ENCODE data around the gene HINT2.

HINT2 gene

DNA sequence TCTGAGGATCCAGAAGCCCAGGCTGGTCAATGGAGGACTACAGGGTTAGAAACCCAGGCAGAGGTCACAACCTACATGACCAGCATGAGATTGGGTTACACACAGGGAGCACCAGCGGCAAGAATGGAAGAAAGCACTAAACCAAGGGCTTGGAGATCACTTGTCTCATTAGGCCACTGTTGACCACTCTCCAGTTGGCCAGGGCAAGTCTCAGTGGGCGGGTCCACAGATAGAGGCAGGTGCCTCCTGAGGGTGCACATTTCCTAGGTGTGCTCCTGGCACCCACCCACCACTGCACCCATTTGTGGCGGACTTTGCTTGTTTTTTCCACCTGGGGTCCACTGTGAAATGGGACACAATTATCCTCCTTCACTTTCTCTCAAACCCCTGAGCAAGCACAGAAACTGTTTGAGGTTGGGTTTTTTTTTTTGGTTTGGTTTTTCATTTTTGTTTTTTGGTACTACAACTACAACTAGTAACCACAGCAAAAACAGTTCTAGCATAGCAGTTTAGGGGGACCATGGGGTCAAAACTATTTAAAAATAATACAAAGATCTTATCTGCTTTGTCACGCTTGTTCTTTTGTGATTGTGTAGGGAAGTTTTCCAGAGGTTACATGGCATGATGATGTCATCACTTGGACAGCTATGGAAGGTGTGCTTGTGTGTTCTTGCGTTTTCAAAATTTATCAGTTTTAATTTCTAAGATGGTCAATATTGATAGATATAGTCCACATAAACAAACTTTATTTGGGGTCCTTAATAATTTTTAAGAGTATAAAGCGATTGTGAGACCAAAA is 17.3 kb downstream of the HINT2 start:
- Histone ChIP-seq H3K9me2 (replicated peaks; ENCODE audit: low read depth, low read length) (no peaks in the 10 kb centered on the region), H3F3A (ENCODE audit: low read depth) (no peaks in the 10 kb centered on the region), H4K20me1 (ENCODE audit: insufficient read depth, low read length, poor library complexity, severe bottlenecking) (no peaks in the 10 kb centered on the region), H3K9ac (ENCODE audit: low read depth, low read length, poor library complexity, severe bottlenecking) (no peak overlapping the region), H3K36me3 (ENCODE audit: insufficient read depth, low read length) (peaks cover 12% of the 10 kb centered on the region; the same call in 1 of the 2 replicates), H3K4me3 (ENCODE audit: low read length, poor library complexity, severe bottlenecking) (no peak overlapping the region), H3K9me3 (ENCODE audit: insufficient read depth, low read depth, low read length) (no peaks in the 10 kb centered on the region), H2AFZ (ENCODE audit: low read length) (no peak overlapping the region), H3K4me2 (ENCODE audit: low read depth, low read length, poor library complexity, severe bottlenecking) (no peak overlapping the region), H3K27me3 (ENCODE audit: insufficient read depth, low read length, poor library complexity, severe bottlenecking) (no peaks in the 10 kb centered on the region), H3K4me1 (ENCODE audit: insufficient read depth, low read length, poor library complexity, severe bottlenecking) (peaks cover 16% of the 10 kb centered on the region), H3K79me2 (ENCODE audit: insufficient read depth, low read length) (no peaks in the 10 kb centered on the region)
- TF ChIP-seq, protein P1, sequence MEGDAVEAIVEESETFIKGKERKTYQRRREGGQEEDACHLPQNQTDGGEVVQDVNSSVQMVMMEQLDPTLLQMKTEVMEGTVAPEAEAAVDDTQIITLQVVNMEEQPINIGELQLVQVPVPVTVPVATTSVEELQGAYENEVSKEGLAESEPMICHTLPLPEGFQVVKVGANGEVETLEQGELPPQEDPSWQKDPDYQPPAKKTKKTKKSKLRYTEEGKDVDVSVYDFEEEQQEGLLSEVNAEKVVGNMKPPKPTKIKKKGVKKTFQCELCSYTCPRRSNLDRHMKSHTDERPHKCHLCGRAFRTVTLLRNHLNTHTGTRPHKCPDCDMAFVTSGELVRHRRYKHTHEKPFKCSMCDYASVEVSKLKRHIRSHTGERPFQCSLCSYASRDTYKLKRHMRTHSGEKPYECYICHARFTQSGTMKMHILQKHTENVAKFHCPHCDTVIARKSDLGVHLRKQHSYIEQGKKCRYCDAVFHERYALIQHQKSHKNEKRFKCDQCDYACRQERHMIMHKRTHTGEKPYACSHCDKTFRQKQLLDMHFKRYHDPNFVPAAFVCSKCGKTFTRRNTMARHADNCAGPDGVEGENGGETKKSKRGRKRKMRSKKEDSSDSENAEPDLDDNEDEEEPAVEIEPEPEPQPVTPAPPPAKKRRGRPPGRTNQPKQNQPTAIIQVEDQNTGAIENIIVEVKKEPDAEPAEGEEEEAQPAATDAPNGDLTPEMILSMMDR (conservative IDR thresholded peaks at IDR 0.05; ENCODE audit: low read length), result no peak
- no peak for TF ChIP-seq EZH2phosphoT487 (IDR thresholded peaks at IDR 0.05; ENCODE audit: borderline replicate concordance)

DNA sequence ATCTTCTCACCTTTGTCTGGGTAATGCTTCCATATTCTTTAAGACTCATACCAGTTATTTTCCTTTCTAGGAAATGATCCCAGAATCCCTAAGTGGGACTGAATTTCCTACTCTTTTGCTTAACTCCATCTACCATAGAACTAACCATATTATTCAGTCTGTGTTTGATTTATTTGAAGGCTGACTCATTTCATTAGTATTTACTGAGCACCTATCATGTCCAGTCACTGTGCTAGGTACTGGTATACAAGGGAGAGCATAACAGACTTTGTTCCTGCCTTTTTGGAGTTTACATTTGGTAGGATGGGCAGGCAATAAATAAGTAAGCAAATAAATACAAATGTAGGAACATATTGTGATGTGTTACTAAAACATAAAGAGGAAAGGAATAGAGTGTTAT is 19.1 kb downstream of the HINT2 start:
- Histone ChIP-seq H3K27me3 (ENCODE audit: insufficient read depth, low read length, poor library complexity, severe bottlenecking) (no peaks in the 10 kb centered on the region), H3K9me3 (ENCODE audit: insufficient read depth, low read depth, low read length) (no peaks in the 10 kb centered on the region), H4K20me1 (ENCODE audit: insufficient read depth, low read length, poor library complexity, severe bottlenecking) (no peaks in the 10 kb centered on the region), H3K79me2 (ENCODE audit: insufficient read depth, low read length) (no peaks in the 10 kb centered on the region), H3K4me3 (ENCODE audit: low read length, poor library complexity, severe bottlenecking) (no peak overlapping the region), H3F3A (ENCODE audit: low read depth) (no peaks in the 10 kb centered on the region), H3K4me1 (ENCODE audit: insufficient read depth, low read length, poor library complexity, severe bottlenecking) (peaks cover 16% of the 10 kb centered on the region), H3K36me3 (ENCODE audit: insufficient read depth, low read length) (peaks cover 6% of the 10 kb centered on the region; the same call in 1 of the 2 replicates), H3K9me2 (replicated peaks; ENCODE audit: low read depth, low read length) (no peaks in the 10 kb centered on the region), H2AFZ (ENCODE audit: low read length) (no peak overlapping the region), H3K4me2 (ENCODE audit: low read depth, low read length, poor library complexity, severe bottlenecking) (no peak overlapping the region), H3K9ac (ENCODE audit: low read depth, low read length, poor library complexity, severe bottlenecking) (no peak overlapping the region)
- no peak for TF ChIP-seq EZH2phosphoT487 (IDR thresholded peaks at IDR 0.05; ENCODE audit: borderline replicate concordance)
- TF ChIP-seq, protein P1 (conservative IDR thresholded peaks at IDR 0.05; ENCODE audit: low read length), result no peak

DNA sequence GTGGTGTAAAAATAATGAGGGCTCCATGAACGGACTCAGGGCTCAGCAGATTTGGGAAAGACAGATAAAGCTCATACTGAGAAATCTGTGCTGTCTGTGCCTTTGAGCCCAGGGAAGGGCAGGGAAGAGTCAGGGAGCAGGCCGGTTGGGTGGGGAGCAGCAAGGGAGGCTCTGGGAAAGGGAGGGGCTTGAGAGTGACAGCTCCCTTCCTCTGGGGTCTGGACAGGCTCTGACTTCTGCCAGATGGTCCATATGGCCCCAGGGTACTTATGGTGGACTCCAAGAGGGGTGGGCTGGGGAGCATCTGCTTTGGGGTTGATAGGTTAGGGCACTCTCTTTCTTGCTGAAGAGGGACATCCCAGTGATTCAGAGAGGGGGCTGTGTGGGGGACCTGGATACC is 21.4 kb downstream of the HINT2 start:
- Histone ChIP-seq H3K4me3 (ENCODE audit: low read length, poor library complexity, severe bottlenecking) (no peak overlapping the region), H3K27me3 (ENCODE audit: insufficient read depth, low read length, poor library complexity, severe bottlenecking) (no peaks in the 10 kb centered on the region), H3K79me2 (ENCODE audit: insufficient read depth, low read length) (no peaks in the 10 kb centered on the region), H2AFZ (ENCODE audit: low read length) (no peak overlapping the region), H3F3A (ENCODE audit: low read depth) (no peaks in the 10 kb centered on the region), H3K36me3 (ENCODE audit: insufficient read depth, low read length) (peaks cover 9% of the 10 kb centered on the region; the same call in 1 of the 2 replicates), H3K4me1 (ENCODE audit: insufficient read depth, low read length, poor library complexity, severe bottlenecking) (peaks cover 11% of the 10 kb centered on the region), H3K9ac (ENCODE audit: low read depth, low read length, poor library complexity, severe bottlenecking) (no peak overlapping the region), H3K9me2 (replicated peaks; ENCODE audit: low read depth, low read length) (no peaks in the 10 kb centered on the region), H3K9me3 (ENCODE audit: insufficient read depth, low read depth, low read length) (no peaks in the 10 kb centered on the region), H3K4me2 (ENCODE audit: low read depth, low read length, poor library complexity, severe bottlenecking) (no peak overlapping the region), H4K20me1 (ENCODE audit: insufficient read depth, low read length, poor library complexity, severe bottlenecking) (no peaks in the 10 kb centered on the region)
- no peak for TF ChIP-seq EZH2phosphoT487 (IDR thresholded peaks at IDR 0.05; ENCODE audit: borderline replicate concordance)
- TF ChIP-seq, protein P1 (conservative IDR thresholded peaks at IDR 0.05; ENCODE audit: low read length), result no peak

Measured in Loucy (cell line).